ENCODE results near the gene XPA.

DNA sequence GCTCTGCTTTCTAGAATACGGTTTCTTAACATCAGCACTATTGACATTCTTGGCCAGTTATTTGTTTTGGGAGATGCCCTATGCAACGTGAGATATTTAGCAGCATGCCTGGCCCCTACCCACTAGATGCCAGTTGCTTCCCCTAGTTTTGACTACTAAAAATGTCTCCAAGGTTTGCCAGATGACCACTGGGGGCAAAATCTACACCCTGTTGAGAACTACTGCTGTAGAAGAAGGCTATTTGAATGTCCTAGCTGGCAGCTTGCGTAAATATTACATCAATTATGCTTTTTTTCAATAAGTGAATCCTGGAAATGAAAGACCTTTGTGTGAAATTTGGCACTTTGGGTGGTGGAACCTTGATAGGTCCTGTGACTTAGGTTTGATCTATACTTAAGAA lies 58.5 kb downstream of the XPA start:
- TF ChIP-seq CTCF (IDR thresholded peaks at IDR 0.05; ENCODE audit: low read length) (peak; percentile 15; the same call in 1 of the 2 replicates), EZH2 (optimal IDR thresholded peaks at IDR 0.05; ENCODE audit: low read depth, low read length) (no peak)
